ENCODE measurements around the gene RBM12. TPM values are rescaled to one million over a fixed set of nuclear protein-coding genes. Genes with fewer than 3 reads are reported as not detected.

Gene RBM12
- total RNA-seq, 1 donor from 2014 or later: 46.2 TPM

DNA sequence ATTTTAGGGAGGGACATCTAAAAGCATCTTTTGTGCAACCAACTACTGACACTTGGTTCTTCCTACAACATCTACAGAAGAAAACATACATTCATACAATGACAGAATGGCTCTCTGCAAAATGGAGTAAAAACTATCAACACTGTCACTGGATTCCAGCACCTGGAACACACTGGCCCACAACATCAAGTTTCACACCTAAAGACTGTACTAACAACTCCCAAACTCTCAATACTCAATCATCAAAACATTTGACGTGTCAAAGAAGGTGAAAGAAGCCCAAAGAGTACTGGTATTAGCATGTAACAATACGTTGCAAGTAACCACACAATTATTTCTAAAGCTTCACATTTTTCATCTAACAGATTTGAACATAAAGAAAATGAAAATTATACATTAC, 2.1 kb downstream of the RBM12 start:
- intact Hi-C loops (cut with micrococcal nuclease): no loop called here
- Histone ChIP-seq H3K4me3 (peak overlapping the region; percentile 86), H3K36me3 (no peaks in the 10 kb centered on the region), H3K27me3 (ENCODE audit: low read depth) (no peaks in the 10 kb centered on the region), H3K9me3 (replicated peaks) (no peaks in the 10 kb centered on the region), H3K27ac (replicated peaks) (no peak overlapping the region), H3K4me1 (peaks cover 73% of the 10 kb centered on the region)
- no peak for TF ChIP-seq CTCF (IDR thresholded peaks at IDR 0.05; ENCODE audit: borderline replicate concordance)
- no peak for DNase-seq

DNA sequence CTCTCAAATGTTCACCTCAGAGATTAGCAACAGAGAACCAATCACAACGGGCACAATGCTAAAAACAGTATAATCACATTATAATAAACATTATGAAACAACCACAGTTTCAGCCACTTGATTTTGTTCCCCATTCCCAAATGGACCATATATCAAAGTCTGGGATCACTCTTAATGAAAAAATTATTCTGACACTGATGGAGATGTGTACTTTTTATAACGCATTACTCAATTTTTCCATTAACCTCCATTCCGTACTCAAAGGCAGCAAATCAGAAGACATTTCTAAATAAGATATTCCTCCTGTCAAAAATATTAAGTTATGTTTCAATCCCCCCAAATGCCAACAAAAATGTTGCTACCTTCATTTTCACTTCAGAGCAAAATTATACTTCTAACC, 2.8 kb downstream of the RBM12 start:
- DNase-seq: no peak
- Histone ChIP-seq H3K27ac (replicated peaks) (no peak overlapping the region), H3K4me3 (peak overlapping the region; percentile 86), H3K36me3 (no peaks in the 10 kb centered on the region), H3K27me3 (ENCODE audit: low read depth) (no peaks in the 10 kb centered on the region), H3K9me3 (replicated peaks) (no peaks in the 10 kb centered on the region), H3K4me1 (peaks cover 80% of the 10 kb centered on the region)
- TF ChIP-seq CTCF (IDR thresholded peaks at IDR 0.05; ENCODE audit: borderline replicate concordance): no peak
- intact Hi-C loops (cut with micrococcal nuclease): no loop called here

GRCh38 chr20:35661053-35661452, 3.6 kb downstream of the RBM12 start:
- no peaks in the 10 kb centered on the region for H3K27me3 ChIP-seq (ENCODE audit: low read depth)
- no peak for DNase-seq
- TF ChIP-seq CTCF (IDR thresholded peaks at IDR 0.05; ENCODE audit: borderline replicate concordance): no peak
- peaks cover 88% of the 10 kb centered on the region for H3K4me1 ChIP-seq
- peak overlapping the region; percentile 86 for H3K4me3 ChIP-seq
- no peaks in the 10 kb centered on the region for H3K9me3 ChIP-seq (replicated peaks)
- H3K27ac ChIP-seq (replicated peaks): no peak overlapping the region
- no peaks in the 10 kb centered on the region for H3K36me3 ChIP-seq
- intact Hi-C loops (cut with micrococcal nuclease): no loop called here

DNA sequence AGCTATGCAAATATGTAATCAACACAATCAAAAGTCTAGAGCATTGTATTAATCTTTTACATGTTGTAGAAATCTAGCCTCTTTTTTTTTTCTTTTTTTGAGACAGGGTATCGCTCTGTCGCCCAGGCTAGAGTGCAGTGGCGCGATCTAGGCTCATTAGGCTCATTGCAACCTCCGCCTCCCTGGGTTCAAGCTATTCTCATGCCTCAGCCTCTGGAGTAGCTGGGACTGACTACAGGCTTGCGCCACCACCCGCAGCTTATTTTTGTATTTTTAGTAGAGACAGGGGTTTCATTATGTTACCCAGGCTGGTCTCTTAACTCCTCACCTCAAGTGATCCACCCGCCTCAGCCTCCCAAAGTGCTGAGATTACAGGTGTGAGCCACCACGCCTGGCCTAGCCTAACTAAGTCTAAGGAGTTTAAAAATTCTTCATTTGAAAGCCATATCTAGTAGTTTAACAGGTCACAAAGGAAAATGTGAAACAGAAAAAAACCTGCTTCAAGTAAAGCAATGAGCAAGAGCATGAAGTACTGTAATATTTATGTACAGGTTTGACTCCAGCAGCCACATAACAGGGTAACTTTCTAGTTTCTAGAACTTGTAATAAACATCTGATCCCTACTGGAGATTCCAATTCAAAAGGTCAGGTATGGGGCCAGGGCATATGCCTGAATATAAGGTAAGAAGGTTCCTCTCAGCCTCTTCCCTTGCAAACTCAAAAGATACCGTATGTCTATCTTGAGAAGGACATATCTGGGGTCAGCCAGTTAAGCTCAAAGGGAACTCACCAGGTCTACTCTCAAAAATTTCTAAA, 4.4 kb downstream of the RBM12 start:
- Histone ChIP-seq H3K4me3 (no peak overlapping the region), H3K27me3 (ENCODE audit: low read depth) (no peaks in the 10 kb centered on the region), H3K4me1 (peaks cover 92% of the 10 kb centered on the region), H3K9me3 (replicated peaks) (no peaks in the 10 kb centered on the region), H3K27ac (replicated peaks) (no peak overlapping the region), H3K36me3 (no peaks in the 10 kb centered on the region)
- intact Hi-C loops (cut with micrococcal nuclease): no loop called here
- no peak for DNase-seq
- TF ChIP-seq CTCF (IDR thresholded peaks at IDR 0.05; ENCODE audit: borderline replicate concordance): no peak

DNA sequence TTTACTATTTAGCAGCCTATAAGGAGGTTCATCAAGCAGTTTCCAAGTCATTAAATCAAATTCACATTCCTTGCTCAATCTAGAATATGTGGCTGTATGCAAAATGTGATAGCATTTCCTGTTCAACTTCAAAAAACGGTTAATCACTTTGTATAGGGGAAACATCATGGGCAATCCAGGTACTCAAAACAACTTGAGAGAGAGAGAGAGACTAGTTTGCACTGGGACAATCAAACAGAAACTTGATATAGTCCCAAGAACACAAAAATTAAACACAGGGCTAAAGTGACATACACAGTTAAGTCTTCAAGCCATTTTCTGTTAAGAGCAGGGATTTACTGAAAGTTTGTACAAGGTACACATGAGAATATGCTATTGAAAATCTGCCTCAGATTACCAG, 7.4 kb downstream of the RBM12 start:
- no peak overlapping the region for H3K27ac ChIP-seq (replicated peaks)
- no peaks in the 10 kb centered on the region for H3K27me3 ChIP-seq (ENCODE audit: low read depth)
- H3K4me1 ChIP-seq: peaks cover 77% of the 10 kb centered on the region
- no peak overlapping the region for H3K4me3 ChIP-seq
- H3K36me3 ChIP-seq: peaks cover 27% of the 10 kb centered on the region
- no peak for DNase-seq
- TF ChIP-seq CTCF (IDR thresholded peaks at IDR 0.05; ENCODE audit: borderline replicate concordance): no peak
- intact Hi-C loops (cut with micrococcal nuclease): no loop called here
- no peaks in the 10 kb centered on the region for H3K9me3 ChIP-seq (replicated peaks)
